SK-N-MC (cell line): Measurements from ENCODE around the gene ASPDH.

Experiments
- DNase-seq: peaks from one replicate; pipeline ENCODE4 v3.0.0-alpha.2; 2011; ENCODE audit warnings: low read depth, low spot score
- H3K27ac ChIP-seq: fragments of 200-600 bp; sonication (generic); 2 replicates; pipeline ENCODE4 v1.5.1; 2016; ENCODE audit warnings: mixed run types
- H3K36me3 ChIP-seq: fragments of 200-600 bp; sonication (generic); 2 replicates; pipeline ENCODE4 v1.6.1; 2017; ENCODE audit warnings: antibody characterized with exemption, low read length, mixed read lengths; ENCODE audit not compliant: insufficient read depth
- H3K4me3 ChIP-seq: fragments of 200-600 bp; sonication (generic); 2 replicates; pipeline ENCODE4 v1.5.1; 2016
- H3K9ac ChIP-seq: fragments of 200-600 bp; sonication (generic); 2 replicates; pipeline ENCODE4 v1.8.0; 2017; ENCODE audit warnings: mixed run types, mixed read lengths; ENCODE audit not compliant: insufficient read length
- H3K9me3 ChIP-seq: fragments of 200-600 bp; sonication (generic); 2 replicates; pipeline ENCODE4 v1.6.1; 2017; ENCODE audit warnings: low read depth, mild to moderate bottlenecking, antibody characterized with exemption, low read length, moderate library complexity, mixed read lengths
- EZH2 ChIP-seq: fragments of 200-600 bp; sonication (generic); IDR thresholded peaks from one replicate; pipeline ENCODE4 v1.6.1; 2017; ENCODE audit warnings: antibody characterized with exemption
- FOXP2 ChIP-seq: optimal IDR thresholded peaks from 2 replicates; pipeline ENCODE3; 2011; ENCODE audit warnings: mild to moderate bottlenecking, moderate library complexity; ENCODE audit not compliant: insufficient read depth; ENCODE audit errors: extremely low read length, control extremely low read depth
- POLR2AphosphoS5 ChIP-seq: IDR thresholded peaks from 2 replicates; pipeline ENCODE4 v1.6.1; 2012; ENCODE audit warnings: mild to moderate bottlenecking, low read depth, low read length, borderline replicate concordance

The ASPDH gene

GRCh38 chr19:50490411-50490811, 23.3 kb downstream of the ASPDH start:
- no peak for DNase-seq
- Histone ChIP-seq H3K4me3 (no peak overlapping the region), H3K9me3 (no peaks in the 10 kb centered on the region), H3K9ac (no peak overlapping the region), H3K27ac (no peak overlapping the region), H3K36me3 (no peaks in the 10 kb centered on the region)
- no peak for TF ChIP-seq FOXP2
- TF ChIP-seq POLR2AphosphoS5, result no peak
- no peak for TF ChIP-seq EZH2

GRCh38 chr19:50489461-50490011, 24.2 kb downstream of the ASPDH start:
- TF ChIP-seq EZH2, result no peak
- no peak for TF ChIP-seq FOXP2
- no peak for TF ChIP-seq POLR2AphosphoS5
- Histone ChIP-seq H3K36me3 (no peaks in the 10 kb centered on the region), H3K4me3 (no peak overlapping the region), H3K9ac (no peak overlapping the region), H3K27ac (no peak overlapping the region), H3K9me3 (no peaks in the 10 kb centered on the region)
- no peak for DNase-seq

GRCh38 chr19:50488389-50489194, 25.1 kb downstream of the ASPDH start:
- no peak for DNase-seq

GRCh38 chr19:50486823-50487515, 26.7 kb downstream of the ASPDH start:
- no peaks in the 10 kb centered on the region for H3K9me3 ChIP-seq
- H3K4me3 ChIP-seq, result no peak overlapping the region
- no peak overlapping the region for H3K9ac ChIP-seq
- TF ChIP-seq EZH2 (no peak), POLR2AphosphoS5 (no peak), FOXP2 (no peak)
- H3K27ac ChIP-seq, result no peak overlapping the region
- H3K36me3 ChIP-seq, result no peaks in the 10 kb centered on the region
- DNase-seq, result no peak

More at GRCh38 chr19:50488389-50489194, 25.1 kb downstream of the ASPDH start:
- Histone ChIP-seq H3K9ac (no peak overlapping the region), H3K9me3 (no peaks in the 10 kb centered on the region), H3K4me3 (no peak overlapping the region), H3K27ac (no peak overlapping the region), H3K36me3 (no peaks in the 10 kb centered on the region)
- TF ChIP-seq EZH2, result no peak
- TF ChIP-seq FOXP2, result no peak

GRCh38 chr19:50485284-50485955, 28.3 kb downstream of the ASPDH start:
- Histone ChIP-seq H3K4me3 (no peak overlapping the region), H3K36me3 (no peaks in the 10 kb centered on the region), H3K27ac (no peak overlapping the region), H3K9ac (no peak overlapping the region), H3K9me3 (no peaks in the 10 kb centered on the region)
- TF ChIP-seq POLR2AphosphoS5 (no peak), EZH2 (no peak), FOXP2 (no peak)
- no peak for DNase-seq

GRCh38 chr19:50482916-50483315, 30.8 kb downstream of the ASPDH start:
- no peak for DNase-seq
- peaks cover 14% of the 10 kb centered on the region; the same call in 1 of the 2 replicates for H3K36me3 ChIP-seq
- H3K9ac ChIP-seq, result no peak overlapping the region
- H3K9me3 ChIP-seq, result no peaks in the 10 kb centered on the region
- no peak overlapping the region for H3K27ac ChIP-seq
- TF ChIP-seq FOXP2, result no peak
- TF ChIP-seq POLR2AphosphoS5, result no peak
- TF ChIP-seq EZH2, result no peak
- H3K4me3 ChIP-seq, result no peak overlapping the region

GRCh38 chr19:50482271-50482855, 31.4 kb downstream of the ASPDH start:
- no peak for DNase-seq
- H3K36me3 ChIP-seq, result peaks cover 16% of the 10 kb centered on the region; the same call in 1 of the 2 replicates
- H3K9me3 ChIP-seq, result no peaks in the 10 kb centered on the region
- no peak overlapping the region for H3K4me3 ChIP-seq
- no peak overlapping the region for H3K27ac ChIP-seq
- no peak overlapping the region for H3K9ac ChIP-seq
- TF ChIP-seq EZH2 (no peak), POLR2AphosphoS5 (no peak), FOXP2 (no peak)
